Activated naive CD8-positive, alpha-beta T cell (primary cell): ENCODE measurements around the gene BDH1.
A peak's percentile ranks its signal among the peaks of the same experiment; 100 is the strongest.
"Not testable (repeated sequence)": the region's sequence is repeated elsewhere in the genome, so short reads cannot be mapped to it uniquely, and the experiment has no call there.

Experiments
- H3K27ac Mint-ChIP-seq: one replicate; pipeline ENCODE4 v1.8.0; 2021; ENCODE audit warnings: mixed read lengths
- H3K27me3 Mint-ChIP-seq: one replicate; pipeline ENCODE4 v1.8.0; 2021; ENCODE audit warnings: mixed read lengths
- H3K36me3 Mint-ChIP-seq: one replicate; pipeline ENCODE4 v1.8.0; 2021; ENCODE audit warnings: mixed read lengths
- H3K4me1 Mint-ChIP-seq: one replicate; pipeline ENCODE4 v1.8.0; 2021; ENCODE audit warnings: low read depth, mixed read lengths
- H3K4me3 Mint-ChIP-seq: one replicate; pipeline ENCODE4 v1.8.0; 2021; ENCODE audit warnings: mild to moderate bottlenecking, mixed read lengths
- H3K9me3 Mint-ChIP-seq: one replicate; pipeline ENCODE4 v1.8.0; 2021; ENCODE audit warnings: low read depth, mixed read lengths

The BDH1 gene

GRCh38 chr3:197567904-197568681 is 12.3 kb upstream of the BDH1 start:
- no peak overlapping the region for H3K4me3 Mint-ChIP-seq
- peaks cover 6% of the 10 kb centered on the region for H3K9me3 Mint-ChIP-seq
- peaks cover 6% of the 10 kb centered on the region for H3K27me3 Mint-ChIP-seq
- H3K27ac Mint-ChIP-seq, result no peak overlapping the region
- peaks cover 4% of the 10 kb centered on the region for H3K4me1 Mint-ChIP-seq
- peaks cover 11% of the 10 kb centered on the region for H3K36me3 Mint-ChIP-seq

- H3K36me3 Mint-ChIP-seq, result peaks cover 12% of the 10 kb centered on the region
Observed at GRCh38 chr3:197566155-197566554, 10.4 kb upstream of the BDH1 start.

GRCh38 chr3:197564097-197564843 is 8.5 kb upstream of the BDH1 start:
- Mint-ChIP-seq H3K9me3 (peaks cover 7% of the 10 kb centered on the region), H3K4me1 (peaks cover 4% of the 10 kb centered on the region), H3K36me3 (peaks cover 8% of the 10 kb centered on the region), H3K27me3 (peaks cover 11% of the 10 kb centered on the region), H3K4me3 (no peak overlapping the region), H3K27ac (no peak overlapping the region)

More at GRCh38 chr3:197566155-197566554, 10.4 kb upstream of the BDH1 start:
- H3K27me3 Mint-ChIP-seq, H3K4me1 Mint-ChIP-seq, H3K27ac Mint-ChIP-seq, H3K9me3 Mint-ChIP-seq, H3K4me3 Mint-ChIP-seq: not testable (repeated sequence)

GRCh38 chr3:197562398-197563251 is 6.9 kb upstream of the BDH1 start:
- Mint-ChIP-seq H3K4me3 (no peak overlapping the region), H3K4me1 (peaks cover 1% of the 10 kb centered on the region), H3K27ac (no peak overlapping the region), H3K27me3 (peaks cover 15% of the 10 kb centered on the region), H3K9me3 (peaks cover 7% of the 10 kb centered on the region), H3K36me3 (peaks cover 8% of the 10 kb centered on the region)

- Mint-ChIP-seq H3K4me1 (peaks cover 1% of the 10 kb centered on the region), H3K36me3 (peaks cover 7% of the 10 kb centered on the region), H3K4me3 (no peak overlapping the region), H3K27ac (no peak overlapping the region), H3K27me3 (peaks cover 17% of the 10 kb centered on the region), H3K9me3 (peaks cover 7% of the 10 kb centered on the region)
Observed at GRCh38 chr3:197561926-197562325, 6.2 kb upstream of the BDH1 start.

GRCh38 chr3:197559651-197560050 is 3.9 kb upstream of the BDH1 start:
- Mint-ChIP-seq H3K9me3 (peaks cover 7% of the 10 kb centered on the region), H3K27ac (no peak overlapping the region), H3K27me3 (peaks cover 15% of the 10 kb centered on the region), H3K4me3 (no peak overlapping the region), H3K36me3 (peaks cover 5% of the 10 kb centered on the region), H3K4me1 (peaks cover 1% of the 10 kb centered on the region)

- Mint-ChIP-seq H3K27me3 (peaks cover 10% of the 10 kb centered on the region), H3K27ac (peak overlapping the region; percentile 95), H3K9me3 (no peaks in the 10 kb centered on the region), H3K36me3 (peaks cover 3% of the 10 kb centered on the region), H3K4me1 (peaks cover 13% of the 10 kb centered on the region), H3K4me3 (peak overlapping the region; percentile 93)
Observed at GRCh38 chr3:197554562-197555280, 1.0 kb downstream of the BDH1 start.

- Mint-ChIP-seq H3K27me3 (peaks cover 5% of the 10 kb centered on the region), H3K36me3 (peaks cover 3% of the 10 kb centered on the region), H3K27ac (peak overlapping the region; percentile 95), H3K9me3 (no peaks in the 10 kb centered on the region), H3K4me1 (peaks cover 13% of the 10 kb centered on the region), H3K4me3 (peak overlapping the region; percentile 93)
Observed at GRCh38 chr3:197554196-197554561, 1.6 kb downstream of the BDH1 start.

GRCh38 chr3:197552198-197552597 is 3.6 kb downstream of the BDH1 start:
- peaks cover 2% of the 10 kb centered on the region for H3K27me3 Mint-ChIP-seq
- no peak overlapping the region for H3K4me3 Mint-ChIP-seq
- H3K9me3 Mint-ChIP-seq, result no peaks in the 10 kb centered on the region
- H3K4me1 Mint-ChIP-seq, result peaks cover 13% of the 10 kb centered on the region
- H3K36me3 Mint-ChIP-seq, result peaks cover 3% of the 10 kb centered on the region
- no peak overlapping the region for H3K27ac Mint-ChIP-seq

GRCh38 chr3:197550489-197550888 is 5.3 kb downstream of the BDH1 start:
- peaks cover 13% of the 10 kb centered on the region for H3K4me1 Mint-ChIP-seq
- H3K36me3 Mint-ChIP-seq, result peaks cover 3% of the 10 kb centered on the region
- H3K27ac Mint-ChIP-seq, result no peak overlapping the region
- no peaks in the 10 kb centered on the region for H3K9me3 Mint-ChIP-seq
- no peak overlapping the region for H3K4me3 Mint-ChIP-seq
- no peaks in the 10 kb centered on the region for H3K27me3 Mint-ChIP-seq

- Mint-ChIP-seq H3K27me3 (no peaks in the 10 kb centered on the region), H3K36me3 (peaks cover 3% of the 10 kb centered on the region), H3K4me1 (peaks cover 10% of the 10 kb centered on the region), H3K4me3 (no peak overlapping the region), H3K27ac (no peak overlapping the region), H3K9me3 (no peaks in the 10 kb centered on the region)
Observed at GRCh38 chr3:197549261-197549885, 6.4 kb downstream of the BDH1 start.

- Mint-ChIP-seq H3K36me3 (peaks cover 3% of the 10 kb centered on the region), H3K27ac (no peak overlapping the region), H3K4me1 (peaks cover 2% of the 10 kb centered on the region), H3K4me3 (no peak overlapping the region), H3K27me3 (no peaks in the 10 kb centered on the region), H3K9me3 (no peaks in the 10 kb centered on the region)
Observed at GRCh38 chr3:197547306-197548011, 8.3 kb downstream of the BDH1 start.

- no peak overlapping the region for H3K4me3 Mint-ChIP-seq
- no peaks in the 10 kb centered on the region for H3K9me3 Mint-ChIP-seq
- no peaks in the 10 kb centered on the region for H3K4me1 Mint-ChIP-seq
- no peaks in the 10 kb centered on the region for H3K27me3 Mint-ChIP-seq
- H3K27ac Mint-ChIP-seq, result no peak overlapping the region
- peaks cover 3% of the 10 kb centered on the region for H3K36me3 Mint-ChIP-seq
Observed at GRCh38 chr3:197546307-197547085, 9.3 kb downstream of the BDH1 start.
